Activated CD8-positive, alpha-beta memory T cell treated with anti-CD3 and anti-CD28 coated beads, Interleukin-2, amount 50 U/mL, for 1 hour (primary cell): ENCODE results near the gene KLF3.

Experiments used
- DNase-seq: peaks from one replicate; pipeline ENCODE4 v3.0.0-alpha.2; 2020; ENCODE audit errors: extremely low read depth

KLF3 gene

GRCh38 chr4:38654273-38654672 lies 9.7 kb upstream of the KLF3 start:
- DNase-seq = no peak

GRCh38 chr4:38656111-38656510 lies 7.9 kb upstream of the KLF3 start:
- DNase-seq = no peak

- DNase-seq = no peak
Measured at GRCh38 chr4:38659346-38659745, 4.7 kb upstream of the KLF3 start.

- DNase-seq = no peak
Measured at GRCh38 chr4:38660838-38661237, 3.2 kb upstream of the KLF3 start.

- no peak for DNase-seq
Measured at GRCh38 chr4:38661371-38661770, 2.6 kb upstream of the KLF3 start.

GRCh38 chr4:38662522-38663089 lies 1.4 kb upstream of the KLF3 start:
- no peak for DNase-seq

- DNase-seq = no peak
Measured at GRCh38 chr4:38663090-38663800, 754 bp upstream of the KLF3 start.

- no peak for DNase-seq
Measured at GRCh38 chr4:38664706-38665401, 855 bp downstream of the KLF3 start.

GRCh38 chr4:38665551-38666411 lies 1.8 kb downstream of the KLF3 start:
- DNase-seq = no peak

- no peak for DNase-seq
Measured at GRCh38 chr4:38666766-38667084, 2.7 kb downstream of the KLF3 start.

- peak; percentile 77 for DNase-seq
Measured at GRCh38 chr4:38667085-38667893, 3.3 kb downstream of the KLF3 start.

GRCh38 chr4:38668203-38668971 lies 4.4 kb downstream of the KLF3 start:
- DNase-seq = no peak

- DNase-seq = no peak
Measured at GRCh38 chr4:38669208-38669607, 5.2 kb downstream of the KLF3 start.

- DNase-seq = no peak
Measured at GRCh38 chr4:38670109-38670901, 6.3 kb downstream of the KLF3 start.

GRCh38 chr4:38670939-38671591 lies 7.1 kb downstream of the KLF3 start:
- DNase-seq = no peak

GRCh38 chr4:38671592-38671940 lies 7.6 kb downstream of the KLF3 start:
- DNase-seq = no peak

- DNase-seq = no peak
Measured at GRCh38 chr4:38672074-38672396, 8.0 kb downstream of the KLF3 start.

GRCh38 chr4:38672397-38673129 lies 8.6 kb downstream of the KLF3 start:
- no peak for DNase-seq
